ENCODE measurements around the gene EFCAB6. TPM values are rescaled to one million over a fixed set of nuclear protein-coding genes. Genes with fewer than 3 reads are reported as not detected.

The EFCAB6 gene
- total RNA-seq, 1 donor from 2014 or later, result 1.5 TPM

DNA sequence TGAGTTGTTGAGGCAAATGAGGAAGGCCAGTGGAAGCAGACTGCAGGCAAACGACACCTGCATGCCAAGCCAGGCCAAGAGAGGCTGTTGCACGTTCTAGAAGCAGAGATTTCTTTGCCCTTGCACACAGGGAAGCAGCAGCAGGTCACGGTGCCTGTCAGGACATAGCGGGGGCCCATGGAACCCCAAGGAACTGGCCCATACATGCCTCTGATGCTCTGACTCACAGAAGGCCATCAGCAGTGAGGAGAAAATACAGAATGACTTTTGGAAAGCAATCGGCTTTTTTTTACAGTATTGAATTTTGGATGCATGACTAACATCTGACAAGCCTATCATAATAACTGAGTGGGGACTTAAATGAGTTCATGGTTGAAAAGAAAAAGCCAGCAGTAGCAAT lies 276.4 kb downstream of the EFCAB6 start:
- Mint-ChIP-seq H3K27me3 (ENCODE audit: low read depth) (peaks cover 3% of the 10 kb centered on the region), H3K4me3 (no peak overlapping the region), H3K27ac (ENCODE audit: unreplicated experiment) (no peak overlapping the region), H3K4me1 (no peaks in the 10 kb centered on the region), H3K9me3 (no peaks in the 10 kb centered on the region), H3K36me3 (ENCODE audit: low read depth) (peaks cover 6% of the 10 kb centered on the region)
- DNase-seq (ENCODE audit: low read depth, low spot score), result no peak
- TF ChIP-seq, protein P1, sequence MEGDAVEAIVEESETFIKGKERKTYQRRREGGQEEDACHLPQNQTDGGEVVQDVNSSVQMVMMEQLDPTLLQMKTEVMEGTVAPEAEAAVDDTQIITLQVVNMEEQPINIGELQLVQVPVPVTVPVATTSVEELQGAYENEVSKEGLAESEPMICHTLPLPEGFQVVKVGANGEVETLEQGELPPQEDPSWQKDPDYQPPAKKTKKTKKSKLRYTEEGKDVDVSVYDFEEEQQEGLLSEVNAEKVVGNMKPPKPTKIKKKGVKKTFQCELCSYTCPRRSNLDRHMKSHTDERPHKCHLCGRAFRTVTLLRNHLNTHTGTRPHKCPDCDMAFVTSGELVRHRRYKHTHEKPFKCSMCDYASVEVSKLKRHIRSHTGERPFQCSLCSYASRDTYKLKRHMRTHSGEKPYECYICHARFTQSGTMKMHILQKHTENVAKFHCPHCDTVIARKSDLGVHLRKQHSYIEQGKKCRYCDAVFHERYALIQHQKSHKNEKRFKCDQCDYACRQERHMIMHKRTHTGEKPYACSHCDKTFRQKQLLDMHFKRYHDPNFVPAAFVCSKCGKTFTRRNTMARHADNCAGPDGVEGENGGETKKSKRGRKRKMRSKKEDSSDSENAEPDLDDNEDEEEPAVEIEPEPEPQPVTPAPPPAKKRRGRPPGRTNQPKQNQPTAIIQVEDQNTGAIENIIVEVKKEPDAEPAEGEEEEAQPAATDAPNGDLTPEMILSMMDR (conservative IDR thresholded peaks at IDR 0.05), result no peak

GRCh38 chr22:43535336-43535735 lies 276.8 kb downstream of the EFCAB6 start:
- no peaks in the 10 kb centered on the region for H3K9me3 Mint-ChIP-seq
- H3K27ac Mint-ChIP-seq (ENCODE audit: unreplicated experiment), result no peak overlapping the region
- peaks cover 6% of the 10 kb centered on the region for H3K36me3 Mint-ChIP-seq (ENCODE audit: low read depth)
- no peaks in the 10 kb centered on the region for H3K4me1 Mint-ChIP-seq
- TF ChIP-seq, protein P1 (conservative IDR thresholded peaks at IDR 0.05), result no peak
- DNase-seq (ENCODE audit: low read depth, low spot score), result no peak
- H3K4me3 Mint-ChIP-seq, result no peak overlapping the region
- peaks cover 3% of the 10 kb centered on the region for H3K27me3 Mint-ChIP-seq (ENCODE audit: low read depth)

DNA sequence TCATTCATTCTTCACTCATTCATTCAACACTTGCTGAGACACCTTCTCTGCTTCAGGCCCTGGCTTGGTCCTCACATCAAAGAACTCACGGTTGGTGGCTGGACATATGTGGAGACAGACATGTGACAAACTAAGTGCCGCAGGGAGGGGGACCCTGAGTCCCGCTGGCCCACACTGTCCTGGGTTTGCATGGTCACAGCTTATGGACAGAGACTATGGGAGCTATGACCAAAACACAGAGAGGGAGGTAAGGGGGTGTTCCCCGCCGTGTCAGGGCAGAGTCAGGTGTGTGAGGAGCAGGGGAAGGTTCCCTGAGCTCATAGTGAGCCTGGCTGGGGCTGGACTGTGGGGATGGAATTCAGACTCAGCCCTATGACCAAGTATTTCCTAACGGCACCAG lies 277.2 kb downstream of the EFCAB6 start:
- H3K36me3 Mint-ChIP-seq (ENCODE audit: low read depth), result peaks cover 6% of the 10 kb centered on the region
- no peaks in the 10 kb centered on the region for H3K9me3 Mint-ChIP-seq
- TF ChIP-seq, protein P1 (conservative IDR thresholded peaks at IDR 0.05), result no peak
- H3K27me3 Mint-ChIP-seq (ENCODE audit: low read depth), result peaks cover 3% of the 10 kb centered on the region
- H3K4me1 Mint-ChIP-seq, result no peaks in the 10 kb centered on the region
- H3K27ac Mint-ChIP-seq (ENCODE audit: unreplicated experiment), result no peak overlapping the region
- no peak for DNase-seq (ENCODE audit: low read depth, low spot score)
- H3K4me3 Mint-ChIP-seq, result no peak overlapping the region

DNA sequence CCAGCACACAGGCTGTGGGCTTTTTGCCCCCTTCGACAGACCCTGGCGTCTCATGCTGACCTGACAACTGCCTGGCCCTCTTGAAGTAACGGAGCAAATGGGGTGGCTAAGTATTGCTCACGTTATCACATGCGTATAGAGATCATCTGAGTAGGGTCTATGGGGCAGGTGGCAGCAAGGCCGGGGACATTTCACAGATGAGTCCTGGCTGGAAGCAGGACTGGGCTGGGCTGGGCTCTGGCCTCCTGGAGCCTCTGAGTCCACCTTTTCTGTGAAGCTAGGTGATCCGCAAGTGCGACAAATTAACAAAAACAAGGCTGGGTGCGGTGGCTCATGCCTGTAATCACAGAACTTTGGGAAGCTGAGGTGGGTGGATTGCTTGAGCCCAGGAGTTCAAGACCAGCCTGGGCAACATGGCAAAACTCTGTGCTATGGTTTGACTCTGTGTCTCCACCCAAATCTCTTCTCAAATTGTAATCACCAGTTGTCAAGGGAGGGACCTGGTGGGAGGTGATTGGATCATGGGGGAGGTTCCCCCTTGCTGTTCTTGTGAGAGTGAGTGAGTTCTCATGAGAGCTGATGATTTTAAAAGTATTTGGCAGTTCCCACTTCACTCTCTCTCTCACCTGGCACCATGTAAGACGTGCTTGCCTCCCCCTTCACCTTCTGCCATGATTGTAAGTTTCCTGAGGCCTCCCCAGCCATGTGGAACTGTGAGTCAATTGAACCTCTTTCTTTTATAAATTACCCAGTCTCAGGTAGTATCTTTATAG lies 278.3 kb downstream of the EFCAB6 start:
- peaks cover 6% of the 10 kb centered on the region for H3K36me3 Mint-ChIP-seq (ENCODE audit: low read depth)
- H3K4me1 Mint-ChIP-seq, result no peaks in the 10 kb centered on the region
- no peaks in the 10 kb centered on the region for H3K9me3 Mint-ChIP-seq
- TF ChIP-seq, protein P1 (conservative IDR thresholded peaks at IDR 0.05), result no peak
- no peak overlapping the region for H3K4me3 Mint-ChIP-seq
- no peak for DNase-seq (ENCODE audit: low read depth, low spot score)
- H3K27ac Mint-ChIP-seq (ENCODE audit: unreplicated experiment), result peak overlapping the region; percentile 78
- H3K27me3 Mint-ChIP-seq (ENCODE audit: low read depth), result peaks cover 3% of the 10 kb centered on the region

DNA sequence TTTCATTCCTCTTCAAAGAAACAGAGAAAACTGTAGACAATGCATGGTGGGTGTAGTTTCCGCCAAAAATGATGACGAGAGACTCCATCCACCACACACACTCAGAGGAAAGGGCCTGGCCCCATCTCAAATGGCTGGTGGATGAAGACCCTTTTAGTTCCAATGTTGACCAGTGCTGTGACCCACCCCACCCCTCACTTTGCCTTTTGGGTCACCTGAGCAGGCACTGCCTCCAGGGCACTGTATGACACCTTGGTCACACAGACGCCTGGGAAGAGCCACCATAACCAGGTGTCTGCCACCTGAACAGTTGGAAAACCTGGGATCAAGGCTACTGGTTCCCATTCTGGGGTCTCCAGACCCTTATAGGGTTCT lies 279.0 kb downstream of the EFCAB6 start:
- TF ChIP-seq, protein P1 (conservative IDR thresholded peaks at IDR 0.05), result no peak
- DNase-seq (ENCODE audit: low read depth, low spot score), result no peak
- Mint-ChIP-seq H3K27me3 (ENCODE audit: low read depth) (peaks cover 2% of the 10 kb centered on the region), H3K9me3 (no peaks in the 10 kb centered on the region), H3K27ac (ENCODE audit: unreplicated experiment) (no peak overlapping the region), H3K36me3 (ENCODE audit: low read depth) (peaks cover 6% of the 10 kb centered on the region), H3K4me3 (no peak overlapping the region), H3K4me1 (no peaks in the 10 kb centered on the region)
